Measurements from ENCODE around the gene ZKSCAN1. TPM values are rescaled to one million over a fixed set of nuclear protein-coding genes. Genes with fewer than 3 reads are reported as not detected.
A peak's percentile ranks its signal among the peaks of the same experiment; 100 is the strongest.

Gene ZKSCAN1
- total and polyA plus RNA-seq, 12 donors = 4.7 to 68.9 (median 47.1) TPM

DNA sequence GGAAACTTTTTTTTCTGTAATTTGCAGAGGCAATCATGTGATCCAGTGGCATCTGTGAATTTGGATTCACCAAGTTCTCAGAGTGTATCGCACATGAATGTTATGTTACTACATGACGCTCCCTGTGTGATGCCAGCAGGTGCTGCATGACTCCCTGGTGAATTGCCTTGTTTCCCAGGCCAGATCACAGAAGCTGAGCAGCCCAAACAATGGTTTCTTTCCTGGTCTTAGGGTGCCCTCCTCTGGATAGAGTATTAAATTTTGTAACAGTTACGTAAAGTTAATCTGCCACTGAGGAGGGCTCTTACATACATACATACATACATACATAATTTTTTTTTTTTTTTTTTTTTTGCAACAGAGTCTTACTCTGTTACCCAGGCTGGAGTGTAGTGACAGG lies 37.8 kb downstream of the ZKSCAN1 start:
- ATAC-seq = peak in 3 of 8 donors; percentile 14 to 45 (median 29)

GRCh38 chr7:100057006-100057405 lies 41.6 kb downstream of the ZKSCAN1 start:
- intact Hi-C loops (cut with DNase I) = loop anchor here in 6 of 10 donors (5.0 to 10.0 kb wide), 4 partner anchors 62 to 145 kb away; partner anchors contain the start of genes TRIM4 (in 2 of the 6) and GJC3 (in 1 of the 6)
- Histone ChIP-seq H3K27me3 (no peaks in the 10 kb centered on the region), H3K4me3 (no peak overlapping the region), H3K36me3 (peaks cover 0 to 69% (median 22%) of the 10 kb centered on the region in 9 donors), H3K9me3 (no peaks in the 10 kb centered on the region), H3K27ac (no peak overlapping the region), H3K4me1 (peaks cover 0 to 8% (median 0%) of the 10 kb centered on the region in 9 donors)
- TF ChIP-seq CTCF (IDR thresholded peaks at IDR 0.05) = no peak
- WGBS, 2 donors = 96 to 97% methylated on average over 10 of the region's 10 CpGs
- ATAC-seq (no peak), DNase-seq (no peak)

More for the DNA sequence above, 37.8 kb downstream of the ZKSCAN1 start:
- H3K4me3 ChIP-seq = no peak overlapping the region
- peaks cover 4 to 24% (median 12%) of the 10 kb centered on the region in 9 donors for H3K4me1 ChIP-seq
- WGBS, 2 donors = 55 to 70% methylated on average over 3 of the region's 3 CpGs
- H3K27me3 ChIP-seq = no peaks in the 10 kb centered on the region
- DNase-seq = peak in 1 of 2 donors; percentile 13
- peaks cover 0 to 34% (median 16%) of the 10 kb centered on the region in 9 donors for H3K36me3 ChIP-seq
- no peaks in the 10 kb centered on the region for H3K9me3 ChIP-seq
- no peak overlapping the region for H3K27ac ChIP-seq
- peak in 6 of 9 donors; percentile 11 to 43 (median 36) for TF ChIP-seq CTCF (IDR thresholded peaks at IDR 0.05)
- intact Hi-C loops (cut with DNase I) = loop anchor here in 8 of 10 donors (5.0 to 10.0 kb wide), 6 partner anchors 36 to 138 kb away; partner anchors contain the start of genes TRIM4 (in 2 of the 8), GJC3 (in 1 of the 8) and ZKSCAN1 (in 1 of the 8)

GRCh38 chr7:100059251-100059739 lies 43.9 kb downstream of the ZKSCAN1 start:
- H3K4me3 ChIP-seq = no peak overlapping the region
- 82 to 88% methylated on average over 4 to 5 of the region's 5 CpGs for WGBS, 2 donors
- H3K9me3 ChIP-seq = no peaks in the 10 kb centered on the region
- ATAC-seq (no peak), DNase-seq (no peak)
- H3K4me1 ChIP-seq = no peaks in the 10 kb centered on the region
- no peaks in the 10 kb centered on the region for H3K27me3 ChIP-seq
- TF ChIP-seq CTCF (IDR thresholded peaks at IDR 0.05) = no peak
- no peak overlapping the region for H3K27ac ChIP-seq
- intact Hi-C loops (cut with DNase I) = loop anchor here in 7 of 10 donors (2.0 to 10.0 kb wide), 5 partner anchors 46 to 147 kb away; partner anchors contain the start of genes TRIM4 (in 2 of the 7) and GJC3 (in 1 of the 7)
- peaks cover 0 to 84% (median 38%) of the 10 kb centered on the region in 9 donors for H3K36me3 ChIP-seq

DNA sequence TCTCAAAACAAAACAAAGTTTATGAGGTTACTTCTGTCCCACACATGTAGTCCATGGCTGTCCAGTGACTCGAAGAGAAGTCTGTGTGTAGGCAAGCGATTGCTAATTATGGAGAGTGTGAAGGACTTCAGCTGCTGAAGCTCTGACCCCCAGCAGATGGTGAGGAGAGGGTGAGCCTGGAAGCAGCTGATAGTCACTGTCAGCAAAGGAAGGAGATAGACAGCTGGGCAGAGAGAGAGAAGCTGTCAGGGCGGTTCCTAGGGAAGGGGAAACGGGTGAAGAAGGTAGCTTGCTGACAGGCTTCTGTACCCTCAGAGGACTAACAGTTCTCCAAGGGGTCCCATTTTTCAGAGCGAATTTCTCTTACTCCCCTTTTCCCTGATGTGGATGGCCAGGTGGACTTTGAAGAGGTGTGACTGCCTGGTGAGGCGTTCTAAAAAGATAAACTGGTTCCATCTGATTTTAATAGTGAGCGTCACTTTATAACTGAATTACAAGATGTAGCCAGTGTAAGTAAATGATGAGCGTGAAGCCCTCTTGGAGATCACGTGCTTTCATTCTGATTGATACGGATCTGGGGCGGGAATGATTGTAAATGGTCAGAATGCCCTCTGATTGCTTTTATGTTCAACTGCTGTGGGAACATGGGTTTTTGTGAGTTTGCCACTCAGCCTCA lies 46.3 kb downstream of the ZKSCAN1 start:
- Histone ChIP-seq H3K36me3 (peaks cover 0 to 90% (median 39%) of the 10 kb centered on the region in 9 donors), H3K27me3 (no peaks in the 10 kb centered on the region), H3K4me1 (peaks cover 0 to 15% (median 12%) of the 10 kb centered on the region in 9 donors), H3K27ac (no peak overlapping the region), H3K9me3 (no peaks in the 10 kb centered on the region), H3K4me3 (no peak overlapping the region)
- no peak for DNase-seq
- 90 to 93% methylated on average over 11 of the region's 11 CpGs for WGBS, 2 donors
- intact Hi-C loops (cut with DNase I) = no loop called here
- no peak for TF ChIP-seq CTCF (IDR thresholded peaks at IDR 0.05)
- ATAC-seq = no peak

Data from heart right ventricle (tissue), 16 donors.